PC-3 (cell line): ENCODE data around the gene NPAS2.

Source experiments
- CTCF ChIP-seq: fragments of 300-600 bp; sonication (generic); conservative IDR thresholded peaks from 2 replicates; pipeline ENCODE4 v1.5.1; 2017; ENCODE audit warnings: antibody characterized with exemption, low read depth, mild to moderate bottlenecking, low read length
- EZH2 ChIP-seq: fragments of 300-600 bp; sonication (generic); IDR thresholded peaks from one replicate; pipeline ENCODE4 v1.6.1; 2017; ENCODE audit warnings: antibody characterized with exemption, mild to moderate bottlenecking, low read length; ENCODE audit not compliant: unreplicated experiment
- EZH2phosphoT487 ChIP-seq: fragments of 300-600 bp; sonication (generic); IDR thresholded peaks from 2 replicates; pipeline ENCODE4 v1.6.1; 2018; ENCODE audit warnings: mild to moderate bottlenecking, antibody characterized with exemption, low read length, borderline replicate concordance

GRCh38 chr2:100967716-100968115 lies 147.8 kb downstream of the NPAS2 start:
- TF ChIP-seq CTCF (no peak), EZH2 (no peak), EZH2phosphoT487 (no peak)
